NCI-H128 (cell line): ENCODE results near the gene LAMA5.

Experiments used
- DNase-seq: peaks from one replicate; lab custom pipeline; 2025; ENCODE audit not compliant: unreplicated experiment; lab: John Stamatoyannopoulos, UW

LAMA5 gene, protein sequence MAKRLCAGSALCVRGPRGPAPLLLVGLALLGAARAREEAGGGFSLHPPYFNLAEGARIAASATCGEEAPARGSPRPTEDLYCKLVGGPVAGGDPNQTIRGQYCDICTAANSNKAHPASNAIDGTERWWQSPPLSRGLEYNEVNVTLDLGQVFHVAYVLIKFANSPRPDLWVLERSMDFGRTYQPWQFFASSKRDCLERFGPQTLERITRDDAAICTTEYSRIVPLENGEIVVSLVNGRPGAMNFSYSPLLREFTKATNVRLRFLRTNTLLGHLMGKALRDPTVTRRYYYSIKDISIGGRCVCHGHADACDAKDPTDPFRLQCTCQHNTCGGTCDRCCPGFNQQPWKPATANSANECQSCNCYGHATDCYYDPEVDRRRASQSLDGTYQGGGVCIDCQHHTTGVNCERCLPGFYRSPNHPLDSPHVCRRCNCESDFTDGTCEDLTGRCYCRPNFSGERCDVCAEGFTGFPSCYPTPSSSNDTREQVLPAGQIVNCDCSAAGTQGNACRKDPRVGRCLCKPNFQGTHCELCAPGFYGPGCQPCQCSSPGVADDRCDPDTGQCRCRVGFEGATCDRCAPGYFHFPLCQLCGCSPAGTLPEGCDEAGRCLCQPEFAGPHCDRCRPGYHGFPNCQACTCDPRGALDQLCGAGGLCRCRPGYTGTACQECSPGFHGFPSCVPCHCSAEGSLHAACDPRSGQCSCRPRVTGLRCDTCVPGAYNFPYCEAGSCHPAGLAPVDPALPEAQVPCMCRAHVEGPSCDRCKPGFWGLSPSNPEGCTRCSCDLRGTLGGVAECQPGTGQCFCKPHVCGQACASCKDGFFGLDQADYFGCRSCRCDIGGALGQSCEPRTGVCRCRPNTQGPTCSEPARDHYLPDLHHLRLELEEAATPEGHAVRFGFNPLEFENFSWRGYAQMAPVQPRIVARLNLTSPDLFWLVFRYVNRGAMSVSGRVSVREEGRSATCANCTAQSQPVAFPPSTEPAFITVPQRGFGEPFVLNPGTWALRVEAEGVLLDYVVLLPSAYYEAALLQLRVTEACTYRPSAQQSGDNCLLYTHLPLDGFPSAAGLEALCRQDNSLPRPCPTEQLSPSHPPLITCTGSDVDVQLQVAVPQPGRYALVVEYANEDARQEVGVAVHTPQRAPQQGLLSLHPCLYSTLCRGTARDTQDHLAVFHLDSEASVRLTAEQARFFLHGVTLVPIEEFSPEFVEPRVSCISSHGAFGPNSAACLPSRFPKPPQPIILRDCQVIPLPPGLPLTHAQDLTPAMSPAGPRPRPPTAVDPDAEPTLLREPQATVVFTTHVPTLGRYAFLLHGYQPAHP (N-terminal part only)

GRCh38 chr20:62367136-62367632 lies at the start of gene LAMA5:
Gene LAMA5, minus strand, starts transcription at chr20:62367312. Its CDS starts 67 bp downstream, at chr20:62367245.
- no peak for DNase-seq

GRCh38 chr20:62415354-62416111 lies 48.4 kb upstream of the LAMA5 start:
- DNase-seq = no peak

DNA sequence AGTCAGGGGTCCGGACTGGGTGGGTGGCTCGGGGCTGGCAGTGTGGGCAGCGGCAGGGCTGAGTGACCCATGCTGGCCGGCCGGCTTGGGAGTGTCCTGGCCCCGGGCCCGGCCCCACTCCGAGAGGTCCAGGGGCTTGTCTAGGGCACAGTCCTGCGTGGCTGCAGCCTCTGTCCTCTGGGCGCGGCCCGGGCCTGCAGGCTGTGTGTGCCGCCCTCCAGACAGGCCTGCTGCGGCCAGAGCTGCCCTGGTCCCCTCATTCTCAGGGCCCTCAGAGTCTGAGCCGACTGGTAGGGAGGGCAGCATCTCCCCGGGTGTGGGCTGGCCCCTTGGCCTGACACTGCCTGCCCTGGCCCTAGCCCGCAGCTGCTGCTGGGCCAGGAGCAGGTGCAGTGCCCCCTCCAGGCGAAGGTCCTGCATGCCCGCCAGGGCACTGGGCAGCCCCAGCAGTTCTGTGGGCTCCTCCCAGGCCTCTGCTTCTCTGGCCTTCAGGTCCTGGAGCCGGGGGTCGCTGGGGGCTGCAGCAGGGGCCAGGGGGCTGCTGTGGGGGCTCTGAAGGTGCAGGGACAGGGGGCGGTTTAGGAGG lies 46.9 kb upstream of the LAMA5 start:
- DNase-seq = no peak

DNA sequence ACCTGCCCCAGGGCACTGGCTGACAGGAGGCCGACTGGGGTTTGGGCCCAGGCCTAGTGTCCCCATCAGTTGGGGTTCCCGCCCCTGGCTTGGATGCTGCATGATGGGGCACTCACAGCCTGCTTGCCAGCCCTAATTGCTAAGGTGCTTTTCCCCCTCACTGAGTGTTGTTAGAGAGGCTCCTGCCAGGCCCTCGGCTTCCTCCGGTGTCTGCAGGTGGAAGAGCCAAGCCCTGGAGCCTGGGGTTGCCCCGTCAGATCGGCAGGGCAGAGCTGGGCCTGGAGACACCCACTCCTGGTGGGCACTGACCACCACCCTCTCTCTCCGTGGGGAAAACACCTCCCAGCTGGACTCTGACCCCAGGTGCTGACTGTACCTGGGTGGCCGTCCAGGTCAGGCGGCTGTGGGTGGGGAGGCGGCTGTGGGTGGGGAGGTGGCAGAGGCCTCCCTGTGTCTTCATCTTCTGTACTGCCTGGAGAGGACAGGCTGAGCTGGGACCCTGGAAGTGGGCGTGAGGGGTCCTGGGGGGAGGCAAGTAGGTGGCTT lies 46.0 kb upstream of the LAMA5 start:
- DNase-seq = no peak

DNA sequence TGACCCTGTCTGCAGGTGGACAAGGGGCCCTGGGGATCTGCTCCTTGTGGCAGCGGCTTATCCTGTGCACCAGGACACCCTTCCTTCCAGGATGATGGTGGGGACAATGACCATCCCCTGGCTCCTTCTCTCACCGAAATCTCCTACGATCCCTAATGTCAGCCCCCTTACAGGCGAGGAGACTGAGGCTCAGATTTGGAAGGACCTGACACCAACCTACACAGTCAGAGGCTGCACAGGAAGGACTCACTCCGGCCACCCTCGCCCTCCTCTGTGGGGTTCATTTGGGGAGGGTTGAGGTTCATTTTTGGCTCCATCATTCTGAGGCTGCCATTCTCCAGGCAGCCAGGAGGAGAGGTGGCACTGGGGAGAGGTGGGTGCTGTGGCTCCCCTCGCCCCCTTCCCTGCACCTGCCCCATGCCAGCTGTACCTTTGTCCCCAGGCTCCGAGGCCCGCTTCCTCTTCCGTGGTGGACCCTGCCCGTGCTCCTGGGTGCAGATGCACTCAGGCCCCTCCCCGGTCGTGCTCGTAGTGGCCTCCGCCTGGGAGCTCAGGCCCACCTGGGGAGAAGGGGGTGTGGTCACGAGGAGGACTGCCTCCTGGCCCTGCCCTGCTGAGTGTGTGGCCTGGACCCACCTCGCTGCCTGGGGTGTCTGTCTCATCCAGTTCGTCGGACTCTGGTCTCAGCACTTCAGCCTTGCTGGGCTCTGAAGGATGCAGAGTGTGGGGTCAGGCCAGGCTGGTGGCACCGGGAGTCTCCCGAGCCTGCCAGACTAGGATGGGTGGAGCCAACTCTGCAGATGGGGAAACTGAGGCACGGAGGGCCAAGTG lies 45.3 kb upstream of the LAMA5 start:
- DNase-seq = no peak

DNA sequence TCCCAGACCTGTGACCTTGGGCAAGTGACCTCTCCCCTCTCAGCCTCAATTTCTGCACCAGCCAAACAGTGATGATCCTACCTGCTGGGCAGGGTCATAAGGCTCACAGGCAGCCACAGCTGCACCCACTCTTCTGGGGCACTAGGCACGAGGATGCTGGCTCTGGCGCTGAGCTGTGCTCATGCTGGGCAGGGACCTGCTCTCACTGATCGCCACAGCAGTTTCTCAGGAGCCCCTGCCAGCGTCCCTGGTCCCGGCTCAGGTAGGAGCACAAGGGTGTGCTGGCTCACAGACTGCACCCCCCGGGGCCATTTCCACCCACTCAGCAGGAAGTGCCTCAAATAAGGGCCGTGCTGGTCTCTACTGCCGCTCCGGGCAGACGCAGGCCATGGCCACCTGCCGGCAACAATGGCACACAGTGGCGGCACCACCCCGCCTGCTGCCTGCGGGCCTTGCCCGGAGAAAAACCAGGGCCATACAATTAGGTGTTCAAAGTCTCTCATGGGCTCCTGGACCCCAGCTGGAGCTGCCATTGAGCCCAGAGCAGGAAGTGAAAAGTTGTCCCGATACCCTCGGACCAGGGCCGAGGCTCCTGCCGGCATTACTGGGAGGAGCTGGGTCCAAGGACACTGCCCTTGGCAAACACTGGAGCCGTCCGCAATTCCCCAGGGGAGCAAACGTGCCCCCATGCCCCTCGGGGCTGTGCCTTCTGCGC lies 44.5 kb upstream of the LAMA5 start:
- DNase-seq = no peak

GRCh38 chr20:62410746-62411478 lies 43.8 kb upstream of the LAMA5 start:
- DNase-seq = no peak

DNA sequence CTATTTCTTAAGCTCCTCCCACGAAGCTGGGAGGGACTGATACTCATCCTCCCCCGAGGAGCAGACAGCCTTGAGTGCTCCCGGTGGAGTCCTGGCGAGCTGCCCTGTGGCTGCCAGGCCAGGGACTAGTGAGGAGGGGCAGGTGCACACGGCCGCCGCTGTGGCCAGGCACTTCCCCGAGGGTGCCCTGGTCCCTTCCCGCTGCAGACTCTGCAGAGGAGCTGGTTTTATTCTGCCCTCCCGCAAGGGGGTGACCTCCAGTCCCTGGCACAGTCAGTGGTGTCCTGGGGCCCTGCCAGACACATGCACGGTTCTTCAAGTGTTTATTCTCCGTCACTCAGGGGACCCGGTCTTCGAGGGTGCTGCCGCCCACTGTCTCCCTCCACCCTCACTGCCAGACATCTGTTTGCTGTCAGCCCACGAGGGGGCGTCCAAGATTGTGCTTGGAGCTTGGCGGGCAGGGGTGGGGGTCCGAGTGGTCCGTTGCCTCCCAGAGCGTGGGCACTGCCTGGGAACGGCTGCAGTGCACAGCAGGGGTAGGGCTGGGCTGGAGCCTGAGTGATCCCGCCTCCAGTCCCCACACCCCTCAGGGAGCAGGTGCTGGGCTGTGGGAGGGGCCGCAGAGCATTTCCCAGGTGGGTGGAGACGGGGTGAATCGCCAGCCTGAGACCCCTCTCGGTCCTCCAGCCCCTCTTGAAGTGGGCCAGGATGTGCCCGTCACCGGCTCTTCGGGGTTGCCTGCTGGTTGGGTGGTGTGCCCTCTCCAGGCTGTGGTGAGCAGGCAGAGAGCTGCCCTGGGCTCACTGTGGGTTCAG lies 43.0 kb upstream of the LAMA5 start:
- peak; percentile 73 for DNase-seq

GRCh38 chr20:62409086-62409853 lies 42.2 kb upstream of the LAMA5 start:
- no peak for DNase-seq

GRCh38 chr20:62408640-62409039 lies 41.5 kb upstream of the LAMA5 start:
- no peak for DNase-seq

DNA sequence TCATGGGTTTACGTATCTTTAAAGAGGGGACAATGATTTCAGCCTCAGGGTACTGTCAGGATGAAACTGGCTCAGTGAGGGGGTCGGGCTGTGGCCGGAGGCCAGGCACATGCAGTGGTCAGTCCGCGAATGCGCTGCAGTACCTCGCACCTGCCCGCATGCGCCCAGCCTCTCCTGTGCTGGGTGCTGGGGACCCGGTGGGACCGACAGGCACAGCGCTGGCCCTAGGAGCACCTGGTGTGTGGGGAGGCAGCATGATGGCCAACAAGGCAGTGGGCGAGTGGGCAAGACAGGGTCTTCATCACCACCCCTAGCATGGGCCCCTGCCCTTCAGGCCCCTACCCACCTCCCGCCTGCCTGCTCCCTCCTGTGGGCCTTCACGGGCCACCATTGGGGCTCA lies 40.9 kb upstream of the LAMA5 start:
- no peak for DNase-seq

DNA sequence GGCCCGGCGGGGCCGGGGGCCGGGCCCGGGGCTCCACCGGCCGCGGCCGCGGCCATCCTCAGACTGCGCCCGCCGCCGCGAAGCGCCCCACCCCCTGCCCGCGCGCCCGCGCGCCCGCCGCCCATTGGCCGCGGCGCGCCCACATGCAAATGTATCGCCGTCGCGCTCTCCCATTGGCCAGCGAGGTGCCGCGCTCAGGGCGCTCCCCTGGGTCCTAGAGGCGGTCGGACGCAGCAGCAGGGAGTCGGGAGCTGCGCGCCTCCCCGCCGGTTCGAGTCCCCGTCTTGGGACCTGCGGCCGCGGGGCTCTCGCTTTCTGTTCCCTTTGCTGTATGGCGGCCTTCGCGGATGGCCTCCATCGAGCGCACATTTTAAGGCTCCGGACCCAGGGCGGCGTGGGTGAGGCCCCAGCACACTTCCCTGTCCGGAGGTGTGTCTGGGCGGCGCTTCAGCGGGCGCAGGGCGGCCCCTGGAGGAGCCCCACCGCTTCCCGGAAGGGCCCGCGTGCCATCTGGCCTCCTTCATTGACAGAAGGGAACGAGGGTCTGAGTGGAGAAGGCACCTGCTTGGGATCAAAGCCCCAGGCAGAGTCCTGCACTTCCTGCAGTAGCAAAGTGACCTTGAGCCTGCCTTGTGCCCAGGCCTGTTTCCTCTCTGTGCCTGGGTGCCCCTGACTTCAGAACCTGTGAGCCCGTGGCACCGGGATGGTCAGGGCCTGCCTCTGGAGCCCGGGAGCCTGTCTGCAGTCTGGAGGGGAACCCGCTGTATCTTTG lies 40.3 kb upstream of the LAMA5 start, which contains the start of gene CABLES2:
CABLES2 (minus strand) TSS at position 65 of the 772 bp plus-strand sequence; CDS start at position 56, 9 bp downstream.
- peak; percentile 92 for DNase-seq

DNA sequence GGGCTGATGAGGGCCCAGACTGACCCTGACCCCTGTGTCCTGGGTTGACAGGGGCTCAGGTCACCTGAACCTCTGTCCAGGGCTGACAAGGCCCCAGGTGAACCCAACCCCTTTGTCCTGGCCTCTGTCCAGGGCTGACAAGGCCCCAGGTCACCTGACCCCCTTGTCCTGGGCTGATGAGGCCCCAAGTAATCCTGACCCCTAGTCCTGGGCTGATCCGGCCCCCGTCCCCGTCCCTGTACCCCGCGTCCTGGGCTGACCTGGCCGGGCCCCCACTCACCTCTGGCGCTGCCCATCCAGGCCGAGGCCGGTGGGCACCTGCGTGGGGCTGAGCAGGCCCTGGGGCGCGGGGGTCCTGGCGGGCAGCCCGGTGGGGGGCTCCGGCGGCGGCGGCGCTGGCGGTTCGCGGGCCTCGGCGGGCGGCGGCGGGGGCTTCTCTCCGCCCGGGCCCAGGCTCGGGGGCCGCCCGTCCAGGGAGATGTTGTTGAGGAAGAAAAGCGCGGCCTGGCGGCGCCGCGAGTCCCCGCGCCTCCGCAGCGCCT lies 39.6 kb upstream of the LAMA5 start:
- DNase-seq = no peak

DNA sequence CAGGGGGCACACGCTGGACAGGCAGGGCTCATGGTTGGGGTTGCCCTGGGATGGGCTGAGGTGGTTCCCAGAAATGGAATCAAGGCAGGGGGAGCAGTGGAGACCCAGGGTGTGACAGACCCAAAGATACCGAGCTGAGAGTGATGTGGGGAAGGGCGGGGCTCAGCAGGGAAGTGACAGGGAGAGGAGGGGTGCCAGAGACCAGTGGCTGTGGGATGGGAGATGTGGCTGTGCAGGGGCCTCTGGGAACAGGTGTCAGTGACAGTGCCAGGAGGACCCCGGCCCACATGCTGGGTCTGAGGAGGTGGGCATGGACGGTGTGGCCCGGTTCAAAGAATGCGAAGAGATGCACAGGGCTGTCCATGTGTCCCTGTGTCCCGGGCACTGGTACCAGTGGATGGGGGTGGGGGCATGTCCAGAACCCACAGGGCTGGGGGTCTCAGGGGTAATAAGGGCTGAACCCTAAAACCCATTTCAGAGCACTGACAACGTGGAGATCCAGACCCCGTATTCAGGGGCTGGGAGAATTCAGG lies 38.9 kb upstream of the LAMA5 start:
- DNase-seq = no peak
